Keratinocyte (primary cell): ENCODE results near the gene CLCN2. TPM values are rescaled to one million over a fixed set of nuclear protein-coding genes. Genes with fewer than 3 reads are reported as not detected.

ENCODE experiments used
- DNase-seq: peaks from one replicate; pipeline ENCODE4 v3.0.0-alpha.2; 2011; ENCODE audit warnings: low read depth, missing footprints, low spot score
- FAIRE-seq: peaks from 2 replicates; lab custom pipeline; 2011; peaks lifted over from hg19 to GRCh38; lab: Jason Lieb, UNC
- H2AFZ ChIP-seq: 2 replicates; pipeline ENCODE4 v1.6.0; 2012; ENCODE audit warnings: low read length, control low read depth, inconsistent platforms; ENCODE audit not compliant: control insufficient read depth
- H3K27ac ChIP-seq: 2 replicates; pipeline ENCODE4 v1.5.1; 2011; ENCODE audit warnings: low read length; ENCODE audit not compliant: control insufficient read depth, insufficient read depth
- H3K27me3 ChIP-seq: 3 replicates; pipeline ENCODE4 v1.6.0; 2011; ENCODE audit warnings: low read length; ENCODE audit not compliant: control insufficient read depth, insufficient read depth; ENCODE audit errors: extremely low read depth
- H3K36me3 ChIP-seq, 2 experiments: 2 replicates in 1 of 2; 3 replicates in 1 of 2; pipeline ENCODE4 v1.5.1; 2011; ENCODE audit warnings: low read length in 2 of 2, mild to moderate bottlenecking in 1 of 2; ENCODE audit not compliant: control insufficient read depth in 2 of 2, insufficient read depth in 2 of 2; ENCODE audit errors: extremely low read depth in 1 of 2
- H3K4me1 ChIP-seq: 3 replicates; pipeline ENCODE4 v1.5.1; 2011; ENCODE audit warnings: low read length; ENCODE audit not compliant: control insufficient read depth, insufficient read depth; ENCODE audit errors: extremely low read depth
- H3K4me2 ChIP-seq: 3 replicates; pipeline ENCODE4 v1.6.0; 2011; ENCODE audit warnings: low read depth, low read length; ENCODE audit not compliant: control insufficient read depth, insufficient read depth; ENCODE audit errors: extremely low read depth
- H3K4me3 ChIP-seq, 3 experiments: fragments of 200-600 bp in 1 of 3; sonication (generic) in 1 of 3; 2 replicates in 2 of 3; 3 replicates in 1 of 3; pipeline ENCODE4 v1.5.1; 2011 to 2016; ENCODE audit warnings: low read length in 3 of 3, mild to moderate bottlenecking in 3 of 3, control low read depth in 2 of 3, inconsistent platforms in 1 of 3, low read depth in 1 of 3, mixed read lengths in 1 of 3, mixed run types in 1 of 3, moderate library complexity in 1 of 3; ENCODE audit not compliant: control insufficient read depth in 2 of 3, insufficient read depth in 2 of 3; ENCODE audit errors: extremely low read depth in 1 of 3
- H3K79me2 ChIP-seq: 2 replicates; pipeline ENCODE4 v1.6.0; 2012; ENCODE audit warnings: low read length; ENCODE audit not compliant: control insufficient read depth, insufficient read depth
- H3K9ac ChIP-seq: 3 replicates; pipeline ENCODE4 v1.6.0; 2011; ENCODE audit warnings: low read length; ENCODE audit not compliant: control insufficient read depth, insufficient read depth; ENCODE audit errors: extremely low read depth
- H3K9me1 ChIP-seq: 3 replicates; pipeline ENCODE4 v1.6.0; 2011; ENCODE audit warnings: low read length; ENCODE audit not compliant: control insufficient read depth, insufficient read depth; ENCODE audit errors: extremely low read depth
- H3K9me3 ChIP-seq: 2 replicates; pipeline ENCODE4 v1.5.1; 2012; ENCODE audit warnings: low read depth, low read length; ENCODE audit not compliant: control insufficient read depth
- H4K20me1 ChIP-seq: 3 replicates; pipeline ENCODE4 v1.6.0; 2011; ENCODE audit warnings: low read length; ENCODE audit not compliant: control insufficient read depth, insufficient read depth; ENCODE audit errors: extremely low read depth
- EZH2 ChIP-seq: IDR thresholded peaks from one replicate; pipeline ENCODE4 v1.6.1; 2012; ENCODE audit warnings: inconsistent platforms, mild to moderate bottlenecking, low read length, moderate library complexity
- dilution Hi-C: fragments of 300-500 bp; cut with MboI; formaldehyde crosslinking; loops from one replicate; pipeline ENCODE4 v1.7.0; 2020; ENCODE audit warnings: low sequenced_read_pairs; ENCODE audit not compliant: extremely low pct_ligation_motif_present
- polyA plus RNA-seq, 5 experiments: library from polyadenylated mRNA; depleted of rRNA in 3 of 5; stranded (reverse) in 3 of 5; stranded (forward) in 1 of 5; unstranded in 1 of 5; fragments of >200 nt; gene quantifications; 1 replicate in 1 of 5; 2 replicates in 3 of 5; 3 replicates in 1 of 5; pipeline versions ENCODE4 v1.2.1 to v1.2.3, GENCODE V29; 2011 to 2012; ENCODE audit warnings: missing spikeins in 2 of 5, low read depth in 1 of 5, low replicate concordance in 1 of 5
- TF ChIP-seq, protein P1 (sequence below), 3 experiments: IDR thresholded peaks in 1 of 3; conservative IDR thresholded peaks in 1 of 3; optimal IDR thresholded peaks in 1 of 3; 2 replicates in 2 of 3; 3 replicates in 1 of 3; pipeline versions ENCODE3 to v1.5.1; 2011; ENCODE audit warnings: low read length in 3 of 3, mild to moderate bottlenecking in 3 of 3, moderate library complexity in 2 of 3, control low read depth in 1 of 3, inconsistent platforms in 1 of 3; ENCODE audit not compliant: insufficient read depth in 2 of 3; ENCODE audit errors: extremely low read depth in 1 of 3

The CLCN2 gene
- polyA plus RNA-seq, 1 donor (not counting 4 experiments of a cell fraction or from before 2014, with no cell fraction given) = 3.1 TPM

- DNase-seq (no peak), FAIRE-seq (no peak)
- no peak overlapping the region for H3K27ac ChIP-seq
- peaks cover 20% of the 10 kb centered on the region for H3K4me1 ChIP-seq
- H4K20me1 ChIP-seq = peaks cover 41% of the 10 kb centered on the region
- no peak for TF ChIP-seq EZH2
- TF ChIP-seq, protein P1, sequence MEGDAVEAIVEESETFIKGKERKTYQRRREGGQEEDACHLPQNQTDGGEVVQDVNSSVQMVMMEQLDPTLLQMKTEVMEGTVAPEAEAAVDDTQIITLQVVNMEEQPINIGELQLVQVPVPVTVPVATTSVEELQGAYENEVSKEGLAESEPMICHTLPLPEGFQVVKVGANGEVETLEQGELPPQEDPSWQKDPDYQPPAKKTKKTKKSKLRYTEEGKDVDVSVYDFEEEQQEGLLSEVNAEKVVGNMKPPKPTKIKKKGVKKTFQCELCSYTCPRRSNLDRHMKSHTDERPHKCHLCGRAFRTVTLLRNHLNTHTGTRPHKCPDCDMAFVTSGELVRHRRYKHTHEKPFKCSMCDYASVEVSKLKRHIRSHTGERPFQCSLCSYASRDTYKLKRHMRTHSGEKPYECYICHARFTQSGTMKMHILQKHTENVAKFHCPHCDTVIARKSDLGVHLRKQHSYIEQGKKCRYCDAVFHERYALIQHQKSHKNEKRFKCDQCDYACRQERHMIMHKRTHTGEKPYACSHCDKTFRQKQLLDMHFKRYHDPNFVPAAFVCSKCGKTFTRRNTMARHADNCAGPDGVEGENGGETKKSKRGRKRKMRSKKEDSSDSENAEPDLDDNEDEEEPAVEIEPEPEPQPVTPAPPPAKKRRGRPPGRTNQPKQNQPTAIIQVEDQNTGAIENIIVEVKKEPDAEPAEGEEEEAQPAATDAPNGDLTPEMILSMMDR (optimal IDR thresholded peaks at IDR 0.05 in 1 of 3, IDR thresholded peaks at IDR 0.05 in 1 of 3, conservative IDR thresholded peaks at IDR 0.05 in 1 of 3; ENCODE audit: extremely low read depth in 1 of 3, insufficient read depth in 2 of 3, low read length in 3 of 3) = no peak
- no peak overlapping the region for H2AFZ ChIP-seq
- H3K9me3 ChIP-seq = no peaks in the 10 kb centered on the region
- dilution Hi-C loops = no loop called here
- H3K27me3 ChIP-seq = no peaks in the 10 kb centered on the region
- peaks cover 65 to 79% of the 10 kb centered on the region in 2 experiments for H3K36me3 ChIP-seq
- no peak overlapping the region for H3K4me3 ChIP-seq
- peaks cover 91% of the 10 kb centered on the region for H3K79me2 ChIP-seq
- no peak overlapping the region for H3K9ac ChIP-seq
- H3K9me1 ChIP-seq = no peaks in the 10 kb centered on the region
- H3K4me2 ChIP-seq = no peak overlapping the region
Measured at GRCh38 chr3:184322731-184323487, 38.5 kb downstream of the CLCN2 start.

GRCh38 chr3:184321666-184322065 is 39.7 kb downstream of the CLCN2 start:
- Histone ChIP-seq H3K9me1 (no peaks in the 10 kb centered on the region), H3K4me3 (no peak overlapping the region), H4K20me1 (peaks cover 53% of the 10 kb centered on the region), H3K27me3 (no peaks in the 10 kb centered on the region), H3K27ac (no peak overlapping the region), H3K36me3 (peaks cover 58 to 79% of the 10 kb centered on the region in 2 experiments), H3K79me2 (peaks cover 91% of the 10 kb centered on the region), H3K4me1 (peaks cover 32% of the 10 kb centered on the region), H3K9ac (no peak overlapping the region), H3K4me2 (no peak overlapping the region), H2AFZ (no peak overlapping the region), H3K9me3 (no peaks in the 10 kb centered on the region)
- DNase-seq (no peak), FAIRE-seq (no peak)
- dilution Hi-C loops = no loop called here
- TF ChIP-seq, protein P1 (optimal IDR thresholded peaks at IDR 0.05 in 1 of 3, IDR thresholded peaks at IDR 0.05 in 1 of 3, conservative IDR thresholded peaks at IDR 0.05 in 1 of 3; ENCODE audit: extremely low read depth in 1 of 3, insufficient read depth in 2 of 3, low read length in 3 of 3) = no peak
- TF ChIP-seq EZH2 = no peak
